H1 (cell line): ENCODE measurements around the gene CDIPT. TPM values are rescaled to one million over a fixed set of nuclear protein-coding genes. Genes with fewer than 3 reads are reported as not detected.

Source experiments
- CTCF ChIA-PET: fragments of 300-600 bp; sonication (Branson Sonifier 250); formaldehyde crosslinking; loops from one replicate; lab custom pipeline; 2021; ENCODE audit not compliant: partially characterized antibody; lab: Charles Lee
- POLR2A ChIA-PET: fragments of 300-600 bp; sonication (Branson Sonifier 250); formaldehyde crosslinking; loops from one replicate; lab custom pipeline; 2021; ENCODE audit warnings: inconsistent platforms; ENCODE audit not compliant: partially characterized antibody; lab: Charles Lee
- DNase-seq, 2 experiments: peaks; one replicate each; pipeline versions ENCODE4 v3.0.0 to v3.0.0-alpha.2; 2010 to 2022; ENCODE audit warnings: low spot score in 2 of 2, low read depth in 1 of 2, mixed read lengths in 1 of 2
- FAIRE-seq: peaks from 2 replicates; lab custom pipeline; 2011; peaks lifted over from hg19 to GRCh38; lab: Jason Lieb, UNC
- H2AFZ ChIP-seq: 2 replicates; pipeline ENCODE4 v1.8.1; 2012; ENCODE audit warnings: low read length, inconsistent platforms
- H2AK5ac ChIP-seq: 2 replicates; pipeline ENCODE4 v1.6.1; 2013; ENCODE audit warnings: low read depth, low read length
- H2BK120ac ChIP-seq: replicated peaks from 2 replicates; pipeline ENCODE3; 2013; ENCODE audit warnings: low read depth, low read length, inconsistent platforms
- H2BK12ac ChIP-seq: 2 replicates; pipeline ENCODE4 v1.6.1; 2013; ENCODE audit warnings: low read depth, low read length
- H2BK15ac ChIP-seq: 2 replicates; pipeline ENCODE4 v1.6.1; 2013; ENCODE audit warnings: low read length
- H2BK20ac ChIP-seq: 2 replicates; pipeline ENCODE4 v1.6.1; 2013; ENCODE audit warnings: low read length
- H2BK5ac ChIP-seq: 2 replicates; pipeline ENCODE4 v1.6.1; 2013; ENCODE audit warnings: low read depth, low read length
- H3K14ac ChIP-seq: 2 replicates; pipeline ENCODE4 v1.6.1; 2013; ENCODE audit warnings: inconsistent platforms; ENCODE audit not compliant: insufficient read length
- H3K18ac ChIP-seq: 2 replicates; pipeline ENCODE4 v1.6.1; 2013; ENCODE audit warnings: low read length; ENCODE audit errors: extremely low read depth
- H3K23ac ChIP-seq: 2 replicates; pipeline ENCODE4 v1.6.1; 2013; ENCODE audit warnings: inconsistent platforms; ENCODE audit not compliant: insufficient read length
- H3K23me2 ChIP-seq: 2 replicates; pipeline ENCODE4 v1.6.1; 2013; ENCODE audit warnings: low read depth, low read length
- H3K27ac ChIP-seq: 2 replicates; pipeline ENCODE4 v1.6.1; 2011; ENCODE audit warnings: low read depth, low read length, inconsistent platforms
- H3K27me3 ChIP-seq, 4 experiments: replicated peaks in 1 of 4; 1 replicate in 1 of 4; 2 replicates in 3 of 4; pipeline versions ENCODE4 v1.6.1 to v1.8.1; 2011 to 2013; ENCODE audit warnings: low read length in 3 of 4, mild to moderate bottlenecking in 3 of 4, inconsistent platforms in 2 of 4, mixed read lengths in 2 of 4, moderate library complexity in 1 of 4; ENCODE audit not compliant: control insufficient read depth in 3 of 4, insufficient read depth in 3 of 4; ENCODE audit errors: extremely low read depth in 1 of 4
- H3K36me3 ChIP-seq, 4 experiments: 2 replicates each; pipeline versions ENCODE4 v1.6.1 to v1.8.1; 2011 to 2013; ENCODE audit warnings: mild to moderate bottlenecking in 4 of 4, low read length in 3 of 4, moderate library complexity in 2 of 4, control low read depth in 1 of 4, inconsistent platforms in 1 of 4; ENCODE audit not compliant: insufficient read depth in 4 of 4, control insufficient read depth in 2 of 4
- H3K4ac ChIP-seq: replicated peaks from 2 replicates; pipeline ENCODE3; 2013; ENCODE audit warnings: low read length, low read depth, mixed read lengths, inconsistent platforms; ENCODE audit not compliant: insufficient read length
- H3K4me1 ChIP-seq, 4 experiments: replicated peaks in 1 of 4; 1 replicate in 1 of 4; 2 replicates in 3 of 4; pipeline versions ENCODE4 v1.6.1 to v1.8.1; 2011 to 2013; ENCODE audit warnings: low read length in 3 of 4, inconsistent platforms in 2 of 4, mixed read lengths in 1 of 4; ENCODE audit not compliant: insufficient read depth in 4 of 4, control insufficient read depth in 3 of 4
- H3K4me2 ChIP-seq, 2 experiments: 2 replicates each; pipeline versions ENCODE4 v1.6.1 to v1.8.1; 2011 to 2013; ENCODE audit warnings: low read depth in 2 of 2, low read length in 2 of 2, control low read depth in 1 of 2, inconsistent platforms in 1 of 2, mild to moderate bottlenecking in 1 of 2; ENCODE audit not compliant: insufficient read depth in 1 of 2
- H3K4me3 ChIP-seq, 4 experiments: fragments of 200-600, 300-600 bp in 1 of 4; sonication (generic), shearing (Covaris generic), sonication (Bioruptor Twin) in 1 of 4; 2 replicates each; pipeline versions ENCODE4 v1.5.1 to v1.8.1; 2011 to 2016; ENCODE audit warnings: low read length in 4 of 4, low read depth in 3 of 4, control low read depth in 2 of 4, inconsistent platforms in 2 of 4, mild to moderate bottlenecking in 2 of 4, mixed read lengths in 1 of 4, moderate library complexity in 1 of 4; ENCODE audit not compliant: insufficient read depth in 2 of 4; ENCODE audit errors: extremely low read depth in 1 of 4
- H3K56ac ChIP-seq: replicated peaks from 2 replicates; pipeline ENCODE3; 2013; ENCODE audit warnings: low read depth, mild to moderate bottlenecking, mixed read lengths, low read length, inconsistent platforms; ENCODE audit not compliant: insufficient read length
- H3K79me1 ChIP-seq: 2 replicates; pipeline ENCODE4 v1.6.1; 2013; ENCODE audit warnings: low read depth, low read length, control low read depth
- H3K79me2 ChIP-seq, 2 experiments: 2 replicates each; pipeline versions ENCODE4 v1.6.1 to v1.8.1; 2012 to 2013; ENCODE audit warnings: low read length in 2 of 2, mild to moderate bottlenecking in 2 of 2, inconsistent platforms in 1 of 2; ENCODE audit not compliant: insufficient read depth in 2 of 2, control insufficient read depth in 1 of 2
- H3K9ac ChIP-seq, 4 experiments: replicated peaks in 1 of 4; 1 replicate in 1 of 4; 2 replicates in 3 of 4; pipeline versions ENCODE4 v1.6.1 to v1.8.1; 2011 to 2013; ENCODE audit warnings: low read depth in 3 of 4, low read length in 3 of 4, control low read depth in 2 of 4, mild to moderate bottlenecking in 2 of 4, moderate library complexity in 2 of 4, inconsistent platforms in 1 of 4; ENCODE audit errors: extremely low read depth in 1 of 4
- H3K9me3 ChIP-seq, 2 experiments: 2 replicates each; pipeline versions ENCODE4 v1.6.1 to v1.8.1; 2012 to 2013; ENCODE audit warnings: mild to moderate bottlenecking in 2 of 2, moderate library complexity in 2 of 2, control low read depth in 1 of 2, inconsistent platforms in 1 of 2, low read depth in 1 of 2, low read length in 1 of 2, mixed read lengths in 1 of 2; ENCODE audit not compliant: insufficient read depth in 2 of 2
- H4K20me1 ChIP-seq, 2 experiments: replicated peaks in 1 of 2; 2 replicates each; pipeline versions ENCODE3 to v1.8.1; 2011 to 2013; ENCODE audit warnings: inconsistent platforms in 2 of 2, low read length in 2 of 2, mild to moderate bottlenecking in 1 of 2; ENCODE audit not compliant: insufficient read depth in 2 of 2, control insufficient read depth in 1 of 2
- H4K5ac ChIP-seq: 2 replicates; pipeline ENCODE4 v1.6.1; 2013; ENCODE audit warnings: low read length, low read depth, mixed read lengths, inconsistent platforms; ENCODE audit not compliant: insufficient read length
- H4K8ac ChIP-seq: 2 replicates; pipeline ENCODE4 v1.8.0; 2013; ENCODE audit warnings: mild to moderate bottlenecking, moderate library complexity, low read length, inconsistent platforms; ENCODE audit not compliant: insufficient read depth; ENCODE audit errors: extremely low read depth
- H4K91ac ChIP-seq: replicated peaks from 2 replicates; pipeline ENCODE3; 2013; ENCODE audit warnings: low read length, mixed read lengths, inconsistent platforms; ENCODE audit not compliant: insufficient read length
- BCL11A ChIP-seq, 2 experiments: IDR thresholded peaks; one replicate each; pipeline ENCODE4 v1.6.1; 2011; ENCODE audit warnings: low read depth in 2 of 2, low read length in 2 of 2, mild to moderate bottlenecking in 2 of 2
- CEBPB ChIP-seq: IDR thresholded peaks from 2 replicates; pipeline ENCODE4 v1.6.1; 2012; ENCODE audit warnings: low read depth, low read length
- EP300 ChIP-seq, 2 experiments: IDR thresholded peaks; 1 replicate in 1 of 2; 2 replicates in 1 of 2; pipeline ENCODE4 v1.6.1; 2011 to 2012; ENCODE audit warnings: low read depth in 2 of 2, low read length in 2 of 2, mild to moderate bottlenecking in 2 of 2, borderline replicate concordance in 1 of 2, inconsistent platforms in 1 of 2, moderate library complexity in 1 of 2
- EZH2 ChIP-seq: fragments of 200-600 bp; sonication (generic); IDR thresholded peaks from 2 replicates; pipeline ENCODE4 v1.7.1; 2012; ENCODE audit warnings: low read depth, mild to moderate bottlenecking, moderate library complexity, low read length, inconsistent platforms; ENCODE audit not compliant: severe bottlenecking
- FOSL1 ChIP-seq: IDR thresholded peaks from 2 replicates; pipeline ENCODE4 v1.6.1; 2011; ENCODE audit warnings: mild to moderate bottlenecking, low read depth, low read length, moderate library complexity; ENCODE audit not compliant: insufficient read depth
- GTF2F1 ChIP-seq: IDR thresholded peaks from 2 replicates; pipeline ENCODE4 v1.6.1; 2012; ENCODE audit warnings: low read depth, low read length, improper control_type of control experiment, borderline replicate concordance
- JUN ChIP-seq: IDR thresholded peaks from 2 replicates; pipeline ENCODE4 v1.6.1; 2011; ENCODE audit warnings: low read depth, mild to moderate bottlenecking, improper control_type of control experiment, low read length
- KDM4A ChIP-seq: IDR thresholded peaks from one replicate; pipeline ENCODE4 v1.7.1; 2012; ENCODE audit warnings: low read depth, mild to moderate bottlenecking, moderate library complexity, low read length, inconsistent platforms; ENCODE audit not compliant: severe bottlenecking
- NRF1 ChIP-seq: IDR thresholded peaks from 2 replicates; pipeline ENCODE4 v1.6.1; 2011; ENCODE audit warnings: mild to moderate bottlenecking, low read depth, low read length, improper control_type of control experiment
- SAP30 ChIP-seq: fragments of 300-600 bp; sonication (generic); IDR thresholded peaks from 2 replicates; pipeline ENCODE4 v1.7.1; 2012; ENCODE audit warnings: low read length, moderate library complexity, mild to moderate bottlenecking, inconsistent platforms; ENCODE audit not compliant: insufficient read depth, insufficient replicate concordance
- SP2 ChIP-seq: IDR thresholded peaks from 2 replicates; pipeline ENCODE4 v1.6.1; 2012; ENCODE audit warnings: mild to moderate bottlenecking, low read length, inconsistent platforms
- SUZ12 ChIP-seq: fragments of 200-600 bp; sonication (generic); IDR thresholded peaks from 2 replicates; pipeline ENCODE4 v1.6.1; 2012; ENCODE audit warnings: mild to moderate bottlenecking, inconsistent platforms, low read length, moderate library complexity, mixed read lengths
- WGBS, 2 experiments: shearing (Covaris generic) in 1 of 2; methylation state at CpG; one replicate each; pipeline versions ENCODE4 v1.1.6 to v1.1.7; 2013 to 2015; ENCODE audit warnings: low lambda C conversion rate in 2 of 2, mixed read lengths in 2 of 2, inconsistent platforms in 1 of 2, low coverage in 1 of 2, missing lambda C conversion rate in 1 of 2; ENCODE audit not compliant: insufficient replicate concordance in 2 of 2, insufficient coverage in 1 of 2, insufficient read length in 1 of 2; ENCODE audit errors: extremely low coverage in 1 of 2, missing lambda C conversion rate in 1 of 2; 5-methylcytosine and 5-hydroxymethylcytosine counted together
- polyA plus RNA-seq, 7 experiments: library from polyadenylated mRNA; depleted of rRNA in 3 of 7; stranded (reverse) in 5 of 7; unstranded in 2 of 7; fragments of >200 nt in 5 of 7; fragments of 200-250 nt in 2 of 7; gene quantifications; 1 replicate in 5 of 7; 2 replicates in 1 of 7; 4 replicates in 1 of 7; pipeline versions ENCODE4 v1.2.1 to v1.2.3, GENCODE V29; 2011 to 2013; ENCODE audit warnings: missing spikeins in 2 of 7, mixed read lengths in 2 of 7
- total RNA-seq: library from RNA; stranded (reverse); fragmentation: NEBNext Ultra II Directional; extraction: Animal tissue kit (Norgen Biotek cat#: 25700); gene quantifications from 2 replicates; pipeline ENCODE4 v1.2.1, GENCODE V29; 2021
- TF ChIP-seq, protein P1 (sequence below): IDR thresholded peaks from 2 replicates; pipeline ENCODE4 v1.6.1; 2012; ENCODE audit warnings: inconsistent platforms

The CDIPT gene
- total and polyA plus RNA-seq, 2 of the 8 experiments (the other 6 are each of a cell fraction or from before 2014, with no cell fraction given) = 69.2 to 140 TPM

DNA sequence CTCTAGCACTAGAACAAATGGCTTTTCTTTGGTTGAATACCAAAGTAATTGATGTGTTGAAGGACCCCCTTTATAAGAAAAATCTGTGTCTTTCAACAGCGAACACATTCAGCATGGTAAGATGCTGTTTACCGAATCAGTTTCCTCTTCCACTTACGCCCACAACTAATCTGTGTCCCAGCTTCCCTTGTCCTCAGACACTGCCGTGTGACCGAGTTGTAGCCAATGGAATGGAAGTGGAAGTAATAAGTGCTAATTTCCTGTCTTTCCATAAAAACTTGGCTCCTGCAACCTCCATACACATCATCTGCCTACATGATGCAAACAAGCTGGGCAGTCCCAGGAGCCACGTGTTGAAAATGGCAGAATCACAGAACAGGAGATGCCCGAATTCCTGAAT, 10.4 kb downstream of the CDIPT start:
- POLR2A ChIA-PET = interaction anchor here (0.7 to 1.5 kb wide), 3 partner anchors 10 to 33 kb away, joined by 3 to 4 read pairs (median 3); partner anchors contain the start of gene MVP
- 92% methylated on average over 7 of the region's 7 CpGs; no CpG with 5 or more reads in 1 of the 2 experiments for WGBS, 2 experiments
- H3K4me1 ChIP-seq = no peaks in the 10 kb centered on the region; a peak in 1 of 7 replicates

More for the DNA sequence above, 10.4 kb downstream of the CDIPT start:
- no peak for FAIRE-seq
- Histone ChIP-seq H3K27ac (no peak overlapping the region), H4K20me1 (no peaks in the 10 kb centered on the region), H4K5ac (no peak overlapping the region), H4K91ac (no peak overlapping the region), H3K27me3 (no peaks in the 10 kb centered on the region), H2BK5ac (no peak overlapping the region), H3K14ac (no peak overlapping the region), H2BK120ac (no peak overlapping the region), H3K4me3 (no peak overlapping the region), H2BK15ac (no peak overlapping the region), H3K23ac (no peak overlapping the region), H4K8ac (no peak overlapping the region), H2BK20ac (no peak overlapping the region), H3K36me3 (no peaks in the 10 kb centered on the region), H3K23me2 (no peaks in the 10 kb centered on the region), H3K79me1 (no peaks in the 10 kb centered on the region), H2BK12ac (no peak overlapping the region), H3K18ac (no peak overlapping the region), H3K79me2 (no peaks in the 10 kb centered on the region), H3K4me2 (no peak overlapping the region), H2AK5ac (no peak overlapping the region), H3K9ac (no peak overlapping the region), H3K4ac (no peak overlapping the region), H3K9me3 (no peaks in the 10 kb centered on the region), H3K56ac (no peak overlapping the region), H2AFZ (peak overlapping the region; percentile 76; the same call in 1 of the 2 replicates)
- TF ChIP-seq BCL11A (IDR thresholded peaks at IDR 0.05; ENCODE audit: low read depth in 2 of 2, low read length in 2 of 2) (no peak), EP300 (IDR thresholded peaks at IDR 0.05; ENCODE audit: borderline replicate concordance in 1 of 2, low read depth in 2 of 2, low read length in 2 of 2) (no peak), KDM4A (no peak), CEBPB (no peak), SAP30 (no peak), NRF1 (no peak), GTF2F1 (no peak), SUZ12 (no peak), SP2 (no peak), FOSL1 (no peak), JUN (no peak), EZH2 (no peak)
- TF ChIP-seq, protein P1, sequence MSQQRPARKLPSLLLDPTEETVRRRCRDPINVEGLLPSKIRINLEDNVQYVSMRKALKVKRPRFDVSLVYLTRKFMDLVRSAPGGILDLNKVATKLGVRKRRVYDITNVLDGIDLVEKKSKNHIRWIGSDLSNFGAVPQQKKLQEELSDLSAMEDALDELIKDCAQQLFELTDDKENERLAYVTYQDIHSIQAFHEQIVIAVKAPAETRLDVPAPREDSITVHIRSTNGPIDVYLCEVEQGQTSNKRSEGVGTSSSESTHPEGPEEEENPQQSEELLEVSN = no peak
- DNase-seq = no peak
- CTCF ChIA-PET = interaction anchor here (0.6 to 15.0 kb wide), 5 partner anchors 12 to 180 kb away, joined by 3 to 212 read pairs (median 3); partner anchors contain the start of genes MVP and PAGR1
